Prostate gland (tissue), 2 donors: ENCODE results near the gene OR5H1. TPM values are rescaled to one million over a fixed set of nuclear protein-coding genes. Genes with fewer than 3 reads are reported as not detected.
"Not testable (repeated sequence)": the region's sequence is repeated elsewhere in the genome, so short reads cannot be mapped to it uniquely, and the experiment has no call there.

Source experiments
- DNase-seq: peaks from one replicate; pipeline ENCODE4 v3.0.0-alpha.2; 2019; ENCODE audit warnings: low spot score
- H3K27ac ChIP-seq, 2 donors: fragments of 200-600 bp; sonication (generic); 2 replicates each; pipeline ENCODE4 v1.5.1; 2017 to 2019
- H3K27me3 ChIP-seq: fragments of 200-600 bp; sonication (generic); replicated peaks from 2 replicates; pipeline ENCODE4 v1.5.1; 2019; ENCODE audit not compliant: insufficient read depth
- H3K36me3 ChIP-seq, 2 donors: fragments of 200-600 bp; sonication (generic); 1 replicate in 1 of 2; 2 replicates in 1 of 2; pipeline versions ENCODE4 v1.5.1 to v1.8.1; 2017 to 2019
- H3K4me1 ChIP-seq: fragments of 200-600 bp; sonication (generic); replicated peaks from 2 replicates; pipeline ENCODE4 v1.5.1; 2019
- H3K4me3 ChIP-seq, 2 donors: fragments of 200-600 bp; sonication (generic); 2 replicates each; pipeline ENCODE4 v1.5.1; 2017 to 2019
- H3K9me3 ChIP-seq: fragments of 200-600 bp; sonication (generic); 2 replicates; pipeline ENCODE4 v1.5.1; 2017
- POLR2A ChIP-seq: fragments of 450-650 bp; IDR thresholded peaks from one replicate; pipeline ENCODE4 v1.6.1; 2016; ENCODE audit warnings: antibody characterized with exemption, mild to moderate bottlenecking
- POLR2AphosphoS5 ChIP-seq: sonication (generic); formaldehyde crosslinking; IDR thresholded peaks from one replicate; pipeline ENCODE4 v1.6.1; 2017; ENCODE audit warnings: antibody characterized with exemption
- WGBS: methylation state at CpG from one replicate; pipeline ENCODE4 v1.1.5; 2018; 5-methylcytosine and 5-hydroxymethylcytosine counted together
- intact Hi-C: fragments of 100-400 bp; cut with DNase I; formaldehyde crosslinking; loops from one replicate; pipeline ENCODE4 v1.14.2; 2022
- total RNA-seq, 2 donors: library from RNA; depleted of rRNA; stranded (reverse); fragments of >200 nt; gene quantifications; one replicate each; pipeline ENCODE4 v1.1.0, GENCODE V29; 2016
- TF ChIP-seq, protein P1 (sequence below), 4 experiments: fragments of 200-600 bp in 2 of 4; fragments of 450-650 bp in 2 of 4; sonication (generic) in 2 of 4; IDR thresholded peaks; 1 replicate in 3 of 4; 2 replicates in 1 of 4; pipeline ENCODE4 v1.5.1; 2016 to 2019; ENCODE audit warnings: antibody characterized with exemption in 4 of 4, mild to moderate bottlenecking in 2 of 4, moderate library complexity in 2 of 4

The OR5H1 gene
- total RNA-seq, 2 donors from 2014 or later: not detected

GRCh38 chr3:98140531-98140930, 10.0 kb downstream of the OR5H1 start:
- no peak for TF ChIP-seq POLR2AphosphoS5
- TF ChIP-seq, protein P1, sequence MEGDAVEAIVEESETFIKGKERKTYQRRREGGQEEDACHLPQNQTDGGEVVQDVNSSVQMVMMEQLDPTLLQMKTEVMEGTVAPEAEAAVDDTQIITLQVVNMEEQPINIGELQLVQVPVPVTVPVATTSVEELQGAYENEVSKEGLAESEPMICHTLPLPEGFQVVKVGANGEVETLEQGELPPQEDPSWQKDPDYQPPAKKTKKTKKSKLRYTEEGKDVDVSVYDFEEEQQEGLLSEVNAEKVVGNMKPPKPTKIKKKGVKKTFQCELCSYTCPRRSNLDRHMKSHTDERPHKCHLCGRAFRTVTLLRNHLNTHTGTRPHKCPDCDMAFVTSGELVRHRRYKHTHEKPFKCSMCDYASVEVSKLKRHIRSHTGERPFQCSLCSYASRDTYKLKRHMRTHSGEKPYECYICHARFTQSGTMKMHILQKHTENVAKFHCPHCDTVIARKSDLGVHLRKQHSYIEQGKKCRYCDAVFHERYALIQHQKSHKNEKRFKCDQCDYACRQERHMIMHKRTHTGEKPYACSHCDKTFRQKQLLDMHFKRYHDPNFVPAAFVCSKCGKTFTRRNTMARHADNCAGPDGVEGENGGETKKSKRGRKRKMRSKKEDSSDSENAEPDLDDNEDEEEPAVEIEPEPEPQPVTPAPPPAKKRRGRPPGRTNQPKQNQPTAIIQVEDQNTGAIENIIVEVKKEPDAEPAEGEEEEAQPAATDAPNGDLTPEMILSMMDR (IDR thresholded peaks at IDR 0.05): no peak
- no peak for TF ChIP-seq POLR2A
- no peak for DNase-seq
- intact Hi-C loops: no loop called here
- H3K9me3 ChIP-seq: no peaks in the 10 kb centered on the region
- H3K27ac ChIP-seq: no peak overlapping the region
- no peak overlapping the region for H3K4me3 ChIP-seq
- H3K27me3 ChIP-seq: no peaks in the 10 kb centered on the region
- H3K36me3 ChIP-seq: no peaks in the 10 kb centered on the region
- H3K4me1 ChIP-seq: no peaks in the 10 kb centered on the region

DNA sequence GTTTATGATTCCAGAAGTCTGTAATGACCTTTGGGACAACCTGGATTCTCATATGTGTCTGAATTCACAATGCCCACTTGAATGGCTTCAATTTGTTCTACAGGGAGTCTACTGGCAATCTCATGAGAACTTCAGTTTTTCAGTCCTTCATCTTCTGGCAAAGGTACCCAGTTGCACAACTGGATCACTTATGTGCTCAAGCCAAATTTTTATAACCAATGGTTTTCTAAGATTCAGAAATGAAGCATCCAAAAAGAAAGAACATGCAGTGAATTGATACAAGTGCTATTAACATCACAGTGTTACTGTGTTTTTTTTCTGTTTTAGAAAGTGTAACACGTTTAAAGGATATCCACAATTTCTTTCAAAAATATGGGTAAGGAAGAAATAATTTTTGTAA, 16.7 kb downstream of the OR5H1 start, which contains the start of gene OR5H14:
OR5H14 (plus strand) TSS at position 301 of the 400 bp plus-strand sequence. CDS start 1,907 bp downstream, outside the sequence.
- Histone ChIP-seq H3K4me1 (no peaks in the 10 kb centered on the region), H3K27ac (no peak within 1 kb of the TSS), H3K36me3 (no peaks in the 10 kb centered on the region), H3K9me3 (no peaks in the 10 kb centered on the region), H3K4me3 (no peak within 1 kb of the TSS), H3K27me3 (no peaks in the 10 kb centered on the region)
- intact Hi-C loops: no loop called here
- TF ChIP-seq, protein P1 (IDR thresholded peaks at IDR 0.05): no peak
- no peak for TF ChIP-seq POLR2A
- no peak for TF ChIP-seq POLR2AphosphoS5
- no peak for DNase-seq
- WGBS: 95% methylated on average over 1 of the region's 1 CpG

GRCh38 chr3:98148751-98149150, 18.2 kb downstream of the OR5H1 start:
- TF ChIP-seq POLR2AphosphoS5: no peak
- TF ChIP-seq, protein P1 (IDR thresholded peaks at IDR 0.05): no peak
- no peak for TF ChIP-seq POLR2A
- H3K27me3 ChIP-seq: no peaks in the 10 kb centered on the region
- DNase-seq: no peak
- no peaks in the 10 kb centered on the region for H3K9me3 ChIP-seq
- intact Hi-C loops: no loop called here
- H3K36me3 ChIP-seq: no peaks in the 10 kb centered on the region
- H3K4me3 ChIP-seq: no peak overlapping the region
- 59% methylated on average over 3 of the region's 3 CpGs for WGBS
- H3K27ac ChIP-seq: no peak overlapping the region
- H3K4me1 ChIP-seq: no peaks in the 10 kb centered on the region

DNA sequence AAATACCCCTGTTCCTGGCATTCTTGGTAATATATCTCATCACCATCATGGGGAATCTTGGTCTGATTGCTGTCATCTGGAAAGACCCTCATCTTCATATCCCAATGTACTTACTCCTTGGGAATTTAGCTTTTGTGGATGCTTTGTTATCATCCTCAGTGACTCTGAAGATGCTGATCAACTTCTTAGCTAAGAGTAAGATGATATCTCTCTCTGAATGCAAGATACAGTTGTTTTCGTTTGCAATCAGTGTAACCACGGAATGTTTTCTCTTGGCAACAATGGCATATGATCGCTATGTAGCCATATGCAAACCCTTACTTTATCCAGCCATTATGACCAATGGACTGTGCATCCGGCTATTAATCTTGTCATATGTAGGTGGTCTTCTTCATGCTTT, 18.9 kb downstream of the OR5H1 start:
- H3K36me3 ChIP-seq, H3K9me3 ChIP-seq, H3K27ac ChIP-seq, DNase-seq, H3K27me3 ChIP-seq, H3K4me3 ChIP-seq, intact Hi-C loops, H3K4me1 ChIP-seq: not testable (repeated sequence)
- whole genome bisulfite sequencing: 79% methylated on average over 4 of the region's 4 CpGs

GRCh38 chr3:98151241-98151640, 20.7 kb downstream of the OR5H1 start:
- H3K4me1 ChIP-seq: no peaks in the 10 kb centered on the region
- no peaks in the 10 kb centered on the region for H3K27me3 ChIP-seq
- H3K36me3 ChIP-seq: no peaks in the 10 kb centered on the region
- intact Hi-C loops: no loop called here
- WGBS: 83% methylated on average over 5 of the region's 5 CpGs
- no peak for DNase-seq
- no peak for TF ChIP-seq POLR2A
- H3K9me3 ChIP-seq: no peaks in the 10 kb centered on the region
- H3K4me3 ChIP-seq: no peak overlapping the region
- no peak overlapping the region for H3K27ac ChIP-seq

GRCh38 chr3:98166396-98166795, 35.9 kb downstream of the OR5H1 start, which contains the start of gene OR5H15:
OR5H15 (plus strand) TSS chr3:98166696; CDS start chr3:98168700, 2,004 bp downstream.
- no peak for DNase-seq
- intact Hi-C loops: no loop called here
- Histone ChIP-seq H3K27ac (no peak within 1 kb of the TSS), H3K9me3 (no peaks in the 10 kb centered on the region), H3K4me3 (no peak within 1 kb of the TSS), H3K36me3 (no peaks in the 10 kb centered on the region), H3K4me1 (peaks cover 2% of the 10 kb centered on the region), H3K27me3 (no peaks in the 10 kb centered on the region)
- 91% methylated on average over 3 of the region's 3 CpGs for WGBS
- TF ChIP-seq POLR2A (no peak), POLR2AphosphoS5 (no peak)
- TF ChIP-seq, protein P1 (IDR thresholded peaks at IDR 0.05): no peak
